Activated effector memory CD4-positive, alpha-beta T cell treated with Interleukin-2 at 50 U/mL for 16 hours (primary cell): Measurements from ENCODE around the gene APPBP2.
"Not testable (repeated sequence)": the region's sequence is repeated elsewhere in the genome, so short reads cannot be mapped to it uniquely, and the experiment has no call there.

ENCODE experiments used
- DNase-seq: peaks from one replicate; pipeline ENCODE4 v3.0.0-alpha.2; 2020

APPBP2 gene

DNA sequence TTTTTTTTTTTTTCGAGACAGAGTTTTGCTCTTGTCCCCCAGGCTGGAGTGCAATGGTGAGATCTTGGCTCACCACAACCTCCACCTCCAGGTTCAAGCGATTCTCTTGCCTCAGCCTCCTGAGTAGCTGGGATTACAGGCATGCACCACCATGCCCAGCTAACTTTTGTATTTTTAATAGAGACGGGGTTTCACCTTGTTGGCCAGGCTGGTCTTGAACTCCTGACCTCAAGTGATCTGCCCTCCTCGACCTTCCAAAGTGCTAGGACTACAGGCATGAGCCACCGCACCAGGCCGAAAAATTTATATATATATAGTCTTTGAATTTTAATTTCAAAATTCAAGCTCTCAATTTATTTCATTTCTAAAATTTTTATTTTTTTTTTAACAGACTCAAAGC is 97.6 kb downstream of the APPBP2 start:
- not testable (repeated sequence) for DNase-seq

- no peak for DNase-seq
These were observed 99.4 kb downstream of the APPBP2 start for GRCh38 chr17:60426596-60426995.

DNA sequence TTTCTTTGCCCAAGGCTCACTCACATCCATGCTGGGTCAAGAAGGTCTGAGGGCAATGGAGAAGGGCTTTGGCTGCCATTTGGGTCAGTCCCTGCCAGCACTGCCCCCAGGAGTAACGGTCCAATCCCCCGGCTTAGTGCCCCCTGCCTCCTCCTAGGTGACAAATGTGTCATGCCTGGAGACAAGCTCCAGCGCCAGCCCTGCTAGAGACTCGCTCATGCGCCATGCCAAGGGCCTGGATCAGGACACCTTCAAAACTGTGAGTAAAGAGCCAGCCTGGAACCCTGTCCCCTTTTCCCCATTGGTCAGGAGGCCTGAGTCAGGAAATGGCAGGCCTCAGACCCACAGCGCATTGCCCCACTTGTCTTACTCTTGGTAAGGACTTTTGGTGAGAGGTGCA is 100.4 kb downstream of the APPBP2 start:
- DNase-seq = no peak

DNA sequence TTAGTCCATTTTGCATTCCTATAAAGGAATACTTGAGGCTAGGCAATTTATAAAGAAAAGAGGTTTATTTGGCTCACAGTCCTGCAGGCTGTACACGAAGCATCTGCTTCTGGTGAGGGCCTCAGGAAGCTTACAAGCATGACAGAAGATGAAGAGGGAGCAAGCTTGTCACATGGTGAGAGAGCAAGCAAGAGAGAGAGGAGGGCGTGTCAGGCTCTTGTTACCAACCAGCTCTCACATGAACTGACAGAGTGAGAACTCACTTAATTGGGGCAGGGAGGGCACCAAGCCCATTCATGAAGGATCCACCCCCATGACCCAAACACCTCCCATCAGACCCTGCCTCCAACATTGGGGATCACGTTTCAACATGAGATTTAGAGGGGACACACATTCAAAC is 102.2 kb downstream of the APPBP2 start:
- no peak for DNase-seq

- DNase-seq = no peak
These were observed 103.8 kb downstream of the APPBP2 start, which contains the start of gene CHCT1 for GRCh38 chr17:60422162-60422665. Gene CHCT1, plus strand, starts transcription at chr17:60422489. Its CDS starts 104 bp downstream, at chr17:60422593.

DNA sequence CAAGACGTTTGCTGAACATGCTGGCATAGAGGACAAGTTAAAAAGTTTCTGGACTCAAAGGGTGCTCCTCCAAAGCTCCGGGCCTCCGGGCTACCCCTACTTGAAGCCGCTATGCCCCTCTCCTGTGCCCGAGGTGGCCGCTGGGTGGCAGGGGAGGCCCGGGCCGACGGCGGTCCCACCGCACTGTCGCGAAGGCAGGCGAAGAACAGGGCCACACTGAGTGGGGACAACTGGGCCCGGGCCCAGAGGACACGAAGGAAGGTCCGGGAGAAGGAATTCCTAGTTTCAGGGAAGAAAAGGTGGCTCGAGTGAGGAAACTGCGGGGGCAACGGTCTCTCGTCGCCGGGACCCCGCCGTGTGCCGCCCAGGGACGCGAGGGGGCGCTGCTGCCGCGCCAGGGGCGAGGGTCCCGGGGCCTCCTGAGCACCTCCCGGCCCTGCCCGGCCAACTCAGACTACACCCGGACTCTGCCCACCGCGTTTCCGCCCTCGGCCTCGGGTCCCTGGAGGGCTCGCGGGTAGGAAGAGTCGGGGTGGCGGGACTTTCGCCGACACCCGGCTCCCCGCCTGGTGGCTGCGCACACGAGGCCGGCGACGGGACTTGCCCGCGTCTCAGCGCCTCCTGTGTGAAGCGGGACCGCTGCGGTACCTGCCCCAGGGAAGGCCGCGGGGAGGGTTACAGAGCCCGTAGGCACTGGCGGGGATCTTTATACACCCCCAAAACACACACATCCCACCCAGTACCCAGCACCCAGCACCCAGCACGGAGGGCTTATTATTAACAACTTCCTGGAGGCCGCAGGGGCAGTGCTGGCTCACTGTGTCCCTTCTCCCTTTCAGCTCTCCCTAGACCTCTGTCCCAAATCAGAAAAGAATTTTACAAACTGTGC is 104.5 kb downstream of the APPBP2 start:
- DNase-seq = peak; percentile 61

DNA sequence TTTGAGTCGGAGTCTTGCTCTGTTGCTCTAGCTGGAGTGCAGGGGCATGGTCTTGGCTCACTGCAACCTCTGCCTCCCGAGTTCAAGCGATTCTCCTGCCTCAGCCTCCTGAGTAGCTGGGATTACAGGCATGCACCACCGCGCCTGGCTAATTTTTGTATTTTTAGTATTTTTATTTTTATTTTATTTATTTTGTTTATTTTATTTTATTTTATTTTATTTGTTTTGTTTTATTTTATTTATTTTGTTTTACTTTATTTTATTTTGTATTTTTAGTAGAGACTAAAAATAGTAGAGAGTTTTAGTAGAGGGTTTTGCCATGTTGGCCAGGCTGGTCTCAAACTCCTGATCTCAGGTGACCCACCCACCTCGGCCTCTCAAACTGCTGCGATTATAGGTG is 106.2 kb downstream of the APPBP2 start:
- not testable (repeated sequence) for DNase-seq

DNA sequence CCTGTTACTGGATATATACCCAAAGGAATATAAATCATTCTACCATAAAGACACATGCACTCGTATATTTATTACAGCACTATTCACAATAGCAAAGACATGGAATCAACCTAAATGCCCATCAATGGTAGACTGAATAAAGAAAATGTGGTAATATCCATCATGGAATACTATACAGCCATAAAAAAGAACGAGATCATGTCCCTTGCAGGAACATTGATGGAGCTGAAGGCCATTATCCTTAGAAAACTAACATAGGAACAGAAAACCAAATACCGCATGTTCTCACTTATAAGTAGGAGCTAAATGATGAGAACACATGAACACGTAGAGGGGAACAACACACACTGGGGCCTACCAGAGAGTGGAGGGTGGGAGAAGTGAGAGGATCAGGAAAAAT is 107.0 kb downstream of the APPBP2 start:
- not testable (repeated sequence) for DNase-seq

DNA sequence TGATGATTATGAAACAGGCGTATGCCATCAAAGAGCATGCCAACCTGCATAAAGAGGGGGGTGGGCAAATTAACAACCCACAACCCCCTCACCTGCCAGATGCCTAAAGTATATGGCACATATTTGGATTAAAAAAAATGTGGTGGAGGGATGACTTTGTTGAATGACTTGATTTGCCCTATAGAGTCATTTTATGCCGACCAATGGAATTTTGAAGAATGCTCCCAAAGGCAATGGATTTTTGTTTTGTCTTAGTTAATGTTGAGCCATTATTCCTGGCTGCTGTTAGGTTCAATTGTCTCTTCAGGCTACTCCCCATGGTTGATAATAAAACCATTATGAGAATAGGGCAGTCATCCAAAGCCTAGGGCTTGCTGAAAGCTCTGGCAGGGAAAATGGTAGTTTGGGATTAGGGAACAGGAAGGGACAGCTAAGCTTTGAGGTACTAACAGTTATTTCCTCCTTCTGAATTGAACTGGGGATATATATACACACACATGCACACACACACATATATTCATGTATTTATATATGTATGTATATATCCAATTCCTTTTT is 109.6 kb downstream of the APPBP2 start:
- DNase-seq = no peak

DNA sequence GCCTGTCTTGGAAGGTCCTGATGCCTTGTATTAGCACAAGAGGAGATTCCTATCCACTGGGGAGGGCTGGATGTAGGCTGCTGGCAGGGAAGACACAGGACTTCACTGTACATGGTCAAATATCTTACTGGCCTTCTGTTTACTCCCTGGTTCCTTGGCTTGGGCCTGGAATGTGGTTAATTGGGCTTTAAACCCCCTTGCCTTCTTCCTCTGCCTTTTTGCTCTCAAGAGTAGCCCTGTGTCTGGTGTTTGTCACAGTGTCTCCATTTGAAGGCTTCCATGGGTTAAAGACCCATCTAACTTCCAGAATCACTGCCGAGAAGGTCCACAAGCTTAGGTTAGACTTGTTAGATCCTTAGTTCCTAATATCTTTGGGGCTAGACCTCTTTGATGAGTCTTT is 110.9 kb downstream of the APPBP2 start:
- no peak for DNase-seq

DNA sequence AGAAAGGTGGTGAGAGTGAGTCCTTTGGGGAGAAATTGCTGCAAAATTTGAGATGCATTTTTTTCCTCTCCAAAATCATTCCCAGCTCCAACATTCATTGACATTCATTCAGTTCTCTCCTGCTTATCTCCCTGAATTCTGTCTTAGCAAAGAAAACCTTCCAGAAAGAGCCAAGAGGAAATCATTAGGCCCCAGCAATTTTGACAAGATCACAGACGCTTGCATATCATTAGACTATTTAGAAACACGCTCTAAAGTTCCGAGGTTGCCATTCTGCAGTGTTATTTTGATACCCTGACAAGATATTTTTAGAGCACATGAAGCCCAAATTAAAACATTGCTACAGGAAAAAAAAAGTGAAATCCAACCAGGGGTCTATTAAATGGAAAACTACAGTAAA is 113.3 kb downstream of the APPBP2 start:
- DNase-seq = no peak

DNA sequence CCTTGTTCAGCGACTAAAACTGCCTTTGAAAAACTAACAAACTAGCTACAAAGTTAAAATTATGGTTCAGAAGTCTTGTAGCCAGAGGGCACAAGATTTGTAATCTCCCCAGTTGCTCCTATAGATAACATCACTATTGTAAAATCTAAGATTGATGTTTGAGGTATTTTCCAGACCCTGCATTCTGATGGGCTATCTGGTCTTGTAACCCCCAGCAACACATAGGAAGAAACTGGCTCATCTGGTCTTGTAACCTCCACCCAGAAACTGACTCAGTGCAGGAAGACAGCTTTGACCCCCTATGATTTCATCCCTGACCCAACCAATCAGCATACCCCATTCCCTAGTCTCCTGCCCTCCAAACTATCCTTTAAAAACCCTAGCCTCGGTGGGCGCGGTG is 116.0 kb downstream of the APPBP2 start:
- no peak for DNase-seq

GRCh38 chr17:60406887-60407286 is 119.2 kb downstream of the APPBP2 start:
- DNase-seq = no peak

- no peak for DNase-seq
These were observed 122.1 kb downstream of the APPBP2 start for GRCh38 chr17:60403962-60404361.

- no peak for DNase-seq
These were observed 122.6 kb downstream of the APPBP2 start for GRCh38 chr17:60403523-60403810.

DNA sequence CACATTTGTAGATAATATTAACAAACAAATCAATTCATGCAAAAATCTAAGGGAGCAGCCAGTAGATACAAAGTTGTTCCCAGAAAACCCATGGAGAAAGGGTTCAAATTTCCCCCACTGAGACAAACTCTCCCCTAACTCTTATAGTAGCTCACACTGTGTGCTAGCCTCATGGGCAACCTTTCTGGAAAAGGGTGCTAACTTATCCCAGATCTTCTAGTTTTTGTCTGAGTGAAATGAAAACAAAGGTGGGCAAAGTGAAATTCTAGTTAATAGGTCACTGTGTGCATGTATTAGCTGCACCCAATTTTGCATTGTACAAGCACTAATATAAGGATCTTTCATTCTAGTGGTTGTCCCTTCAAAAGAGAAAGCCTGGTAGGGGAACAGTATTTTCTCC is 124.2 kb downstream of the APPBP2 start:
- no peak for DNase-seq

GRCh38 chr17:60398227-60398959 is 127.6 kb downstream of the APPBP2 start:
- DNase-seq = no peak

GRCh38 chr17:60396412-60396811 is 129.6 kb downstream of the APPBP2 start:
- no peak for DNase-seq

GRCh38 chr17:60395508-60396065 is 130.5 kb downstream of the APPBP2 start:
- no peak for DNase-seq

DNA sequence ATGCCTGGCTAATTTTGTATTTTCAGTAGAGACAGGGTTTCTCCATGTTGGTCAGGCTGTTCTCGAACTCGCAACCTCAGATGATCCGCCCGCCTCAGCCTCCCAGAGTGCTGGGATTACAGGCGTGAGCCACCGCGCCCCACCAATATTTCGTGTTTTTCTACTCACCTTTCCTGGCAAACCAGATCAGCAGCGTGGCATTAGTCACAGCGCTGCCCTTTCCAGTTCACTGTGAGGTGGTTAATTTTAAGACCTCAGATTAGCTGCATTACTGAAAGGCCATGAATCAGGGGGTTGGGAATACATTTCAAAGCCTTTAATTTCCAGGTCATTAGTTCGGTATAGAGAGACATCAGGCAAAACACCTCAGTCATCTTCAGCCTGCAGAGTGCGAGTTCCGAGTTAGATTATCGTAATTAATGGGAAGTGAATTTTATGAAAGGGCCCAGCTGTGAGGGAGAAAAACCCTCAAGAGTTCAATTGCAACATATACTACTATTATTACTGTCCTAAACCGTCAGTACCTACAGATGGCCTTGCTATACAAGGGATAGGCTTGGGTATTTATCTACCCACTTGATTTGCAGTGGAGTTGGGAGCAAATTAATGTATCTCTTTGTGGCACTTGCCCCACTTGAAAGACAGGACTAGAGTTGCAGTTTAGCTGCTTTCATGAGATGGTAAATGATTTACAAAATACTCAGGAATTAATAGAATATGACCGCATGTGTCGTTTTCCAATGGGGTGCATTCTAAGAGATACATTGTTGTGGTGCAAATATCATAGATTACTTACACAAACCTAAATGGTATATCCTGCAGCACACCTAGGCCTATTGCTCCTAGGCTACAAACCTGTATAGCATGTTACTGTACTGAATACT is 132.0 kb downstream of the APPBP2 start:
- no peak for DNase-seq
